ENCODE data around the gene PDPR. TPM values are rescaled to one million over a fixed set of nuclear protein-coding genes. Genes with fewer than 3 reads are reported as not detected.
"Not testable (repeated sequence)": the region's sequence is repeated elsewhere in the genome, so short reads cannot be mapped to it uniquely, and the experiment has no call there.

The PDPR gene
- total RNA-seq (2014; rRNA removed) = 9.4 and 18.9 TPM in 2 replicates
- percentile 73 among the genes with signal in this experiment for Bru-seq, nascent RNA
- BruChase-seq, experiment 1, labeled RNA remaining after a 6-hour chase = percentile 82 among the genes with signal in this experiment
- percentile 78 among the genes with signal in this experiment for BruChase-seq, experiment 2, labeled RNA remaining after a 2-hour chase
- long read RNA-seq, partial matches to known transcripts = 4 of 22 reads
- long read RNA-seq, other reads (novel, unspliced or antisense) = 18 of 22 reads

DNA sequence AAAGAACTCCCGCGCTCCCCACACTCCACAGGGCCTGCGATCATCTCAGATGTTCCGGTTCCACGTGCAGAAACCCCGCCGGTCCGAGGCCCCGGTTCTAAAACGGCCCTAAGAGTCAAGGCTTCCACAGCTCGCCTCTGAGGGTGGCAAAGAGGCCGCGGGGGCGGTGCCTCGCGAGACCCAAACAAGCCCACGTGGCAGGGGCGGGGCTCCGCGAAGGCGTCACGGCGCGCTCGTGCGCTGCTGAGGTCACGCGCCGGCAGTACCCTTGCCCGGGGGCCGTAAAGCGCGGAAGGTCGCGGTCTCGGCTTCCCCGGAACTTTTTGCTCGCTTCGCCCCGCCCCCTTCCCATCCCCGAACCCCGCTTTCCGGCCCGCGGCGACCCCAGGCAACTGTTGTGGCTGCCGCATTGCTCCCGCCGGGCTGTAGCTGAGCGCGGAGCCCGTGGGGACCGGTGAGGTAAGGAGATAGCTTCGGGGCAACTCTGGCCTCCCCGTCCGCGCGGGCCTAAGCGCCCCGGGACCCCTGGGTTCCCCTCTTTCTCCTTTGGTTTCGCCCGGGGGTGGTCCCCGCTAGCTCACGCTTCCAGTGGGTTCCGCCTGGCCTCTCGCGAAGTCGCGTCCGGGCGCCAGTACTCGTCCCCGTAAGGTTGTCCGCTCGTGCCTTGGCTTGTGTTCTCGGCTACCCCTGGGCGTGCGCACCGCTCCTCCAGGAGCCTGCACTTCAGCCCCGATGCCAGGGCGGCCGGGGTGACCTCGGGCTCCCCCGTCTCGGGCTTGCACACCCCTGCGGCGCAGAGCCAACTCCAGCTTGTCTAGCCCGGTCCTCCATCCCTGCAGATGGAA is at the start of gene PDPR:
TSS of gene PDPR (plus strand) at position 351 of the 845 bp plus-strand sequence. CDS start 6,161 bp downstream, outside the sequence.
- H3K36me3 ChIP-seq (ENCODE audit: low read depth, low read length); H3K27me3 ChIP-seq (ENCODE audit: low read length); H3K4me1 ChIP-seq (ENCODE audit: insufficient read depth, low read length); intact Hi-C loops (cut with micrococcal nuclease); H3K79me2 ChIP-seq (ENCODE audit: low read length); H3K9me2 ChIP-seq (replicated peaks; ENCODE audit: low read length); CTCF ChIA-PET; POLR2A ChIA-PET (ENCODE audit: unreplicated experiment); H4K20me1 ChIP-seq (ENCODE audit: low read length); H3K27ac ChIP-seq (ENCODE audit: low read length); H3K9me3 ChIP-seq (ENCODE audit: low read length); H3F3A ChIP-seq (ENCODE audit: low read length, unreplicated experiment): not testable (repeated sequence)
- peak within 1 kb of the TSS; percentile 80 for H2AFZ ChIP-seq (ENCODE audit: low read length)
- DNase-seq = peak; percentile 74
- H3K9ac ChIP-seq (ENCODE audit: low read length) = peak within 1 kb of the TSS; percentile 43
- ATAC-seq = peak; percentile 94
- H3K4me3 ChIP-seq (ENCODE audit: low read length) = peak within 1 kb of the TSS; percentile 77
- peak within 1 kb of the TSS; percentile 79 for H3K4me2 ChIP-seq (ENCODE audit: low read length)
- TSS peak; percentile 46 for BruUV-seq (replicated peaks)

DNA sequence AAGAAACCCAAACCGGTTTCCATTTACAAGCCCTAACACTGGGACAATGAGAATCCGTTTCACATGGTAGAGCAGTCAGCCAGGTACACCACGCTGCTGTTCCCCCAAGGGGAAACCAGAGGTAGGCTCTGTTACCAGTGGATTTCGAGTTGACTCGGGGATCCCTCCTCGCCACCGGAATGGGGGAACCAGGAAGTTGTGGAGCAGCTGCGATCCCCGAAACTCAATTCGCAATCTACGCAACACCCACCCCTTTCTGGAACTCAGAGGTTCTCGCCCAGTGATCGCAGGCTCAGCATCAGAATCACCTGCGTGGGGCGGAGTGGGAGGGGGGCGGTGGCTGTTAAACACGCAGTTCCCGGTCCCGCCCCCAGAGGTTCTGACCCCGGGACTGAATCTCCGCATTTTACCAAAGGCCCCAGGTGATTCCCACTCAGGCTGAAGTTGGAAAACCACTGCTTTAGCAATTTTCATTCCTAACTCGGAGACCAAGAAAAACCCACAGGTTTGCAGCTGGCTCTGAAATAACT is 49.2 kb upstream of the PDPR start:
- H4K20me1 ChIP-seq (ENCODE audit: low read length); H3K9me3 ChIP-seq (ENCODE audit: low read length); H3K27ac ChIP-seq (ENCODE audit: low read length); CTCF ChIA-PET; BruUV-seq (replicated peaks); H3K9me2 ChIP-seq (replicated peaks; ENCODE audit: low read length); H3F3A ChIP-seq (ENCODE audit: low read length, unreplicated experiment); H3K36me3 ChIP-seq (ENCODE audit: low read depth, low read length); H3K4me1 ChIP-seq (ENCODE audit: insufficient read depth, low read length); H3K27me3 ChIP-seq (ENCODE audit: low read length); POLR2A ChIA-PET (ENCODE audit: unreplicated experiment); intact Hi-C loops (cut with micrococcal nuclease): not testable (repeated sequence)
- H3K79me2 ChIP-seq (ENCODE audit: low read length) = peaks cover 26% of the 10 kb centered on the region
- peak; percentile 10 for DNase-seq
- peak overlapping the region; percentile 70 for H3K9ac ChIP-seq (ENCODE audit: low read length)
- H3K4me2 ChIP-seq (ENCODE audit: low read length) = peak overlapping the region; percentile 83
- H2AFZ ChIP-seq (ENCODE audit: low read length) = peak overlapping the region; percentile 57
- ATAC-seq = peak; percentile 30
- peak overlapping the region; percentile 78 for H3K4me3 ChIP-seq (ENCODE audit: low read length)

DNA sequence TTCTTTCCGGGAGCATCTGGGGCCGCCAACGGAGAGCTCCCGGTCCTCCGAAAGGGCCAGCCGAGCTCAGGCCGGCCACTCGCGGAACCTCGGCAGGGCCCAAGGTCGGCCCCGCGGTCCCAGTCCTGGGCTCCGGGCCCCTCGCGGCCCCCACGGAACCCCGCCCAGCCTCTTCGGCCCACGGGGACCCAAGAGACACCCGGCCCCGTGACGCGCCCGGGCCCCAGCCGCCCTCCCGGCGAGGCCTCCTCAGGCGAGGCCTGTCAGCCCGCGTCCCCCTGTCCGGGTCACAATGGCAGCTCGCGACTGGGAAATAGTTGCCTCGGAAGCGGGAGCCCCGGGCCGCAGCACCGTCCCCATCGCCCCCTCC is 48.8 kb upstream of the PDPR start:
- H2AFZ ChIP-seq (ENCODE audit: low read length) = peak overlapping the region; percentile 57
- H3K9me2 ChIP-seq (replicated peaks; ENCODE audit: low read length); H3K27ac ChIP-seq (ENCODE audit: low read length); POLR2A ChIA-PET (ENCODE audit: unreplicated experiment); CTCF ChIA-PET; H3K4me1 ChIP-seq (ENCODE audit: insufficient read depth, low read length); BruUV-seq (replicated peaks); H3K9me3 ChIP-seq (ENCODE audit: low read length); H3F3A ChIP-seq (ENCODE audit: low read length, unreplicated experiment); H3K27me3 ChIP-seq (ENCODE audit: low read length); intact Hi-C loops (cut with micrococcal nuclease); DNase-seq; H3K36me3 ChIP-seq (ENCODE audit: low read depth, low read length); H4K20me1 ChIP-seq (ENCODE audit: low read length): not testable (repeated sequence)
- H3K79me2 ChIP-seq (ENCODE audit: low read length) = peaks cover 26% of the 10 kb centered on the region
- H3K4me3 ChIP-seq (ENCODE audit: low read length) = peak overlapping the region; percentile 78
- peak; percentile 11; the same call in 1 of the 2 replicates for ATAC-seq
- H3K9ac ChIP-seq (ENCODE audit: low read length) = peak overlapping the region; percentile 70
- peak overlapping the region; percentile 83 for H3K4me2 ChIP-seq (ENCODE audit: low read length)

DNA sequence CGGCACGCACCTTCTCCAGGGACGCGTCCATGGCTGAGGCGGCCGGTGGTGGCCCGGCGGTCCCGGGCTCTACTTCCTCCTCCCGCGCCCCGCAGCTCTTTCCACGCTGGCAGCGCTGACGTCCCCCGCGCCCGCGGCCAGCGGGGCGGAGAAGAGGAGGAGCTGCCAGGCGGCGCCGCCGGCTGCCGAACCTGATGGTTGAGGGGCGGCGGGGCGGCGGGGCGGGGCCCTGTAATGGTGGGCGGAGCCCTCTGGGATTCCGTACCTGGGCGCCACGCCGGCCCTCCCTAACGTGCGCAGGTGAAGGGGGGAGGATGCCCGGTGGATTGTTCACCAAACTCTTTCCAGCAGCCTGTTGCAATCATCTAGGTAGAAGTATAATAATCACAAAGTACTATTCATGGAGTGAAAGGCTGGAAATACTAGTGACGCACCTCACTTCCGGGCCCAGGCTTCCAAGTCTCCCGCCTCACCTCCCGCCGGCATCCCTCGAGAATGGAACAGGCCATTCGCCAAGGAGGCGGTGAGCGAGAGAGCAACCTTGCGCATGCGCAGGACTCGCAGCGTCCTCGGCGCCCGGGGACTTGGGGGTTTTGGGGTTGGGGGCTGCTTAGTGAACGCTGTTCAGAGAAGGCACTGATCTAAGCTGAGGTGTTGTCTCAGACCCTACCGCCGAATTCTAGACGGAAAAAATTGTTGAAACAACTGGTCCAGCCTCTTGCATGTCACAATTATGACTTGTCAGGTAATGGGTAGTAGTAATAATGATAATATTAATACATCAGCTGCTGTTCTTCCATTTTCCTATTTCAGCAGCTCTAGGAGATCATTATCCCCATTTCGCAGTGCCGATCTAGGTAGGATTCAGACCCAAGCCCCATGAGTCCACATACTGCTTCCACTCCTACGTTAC is 48.1 kb upstream of the PDPR start:
- Histone ChIP-seq H3K9ac (ENCODE audit: low read length) (peak overlapping the region; percentile 70), H2AFZ (ENCODE audit: low read length) (peak overlapping the region; percentile 55; the same call in 1 of the 2 replicates), H3K79me2 (ENCODE audit: low read length) (peaks cover 26% of the 10 kb centered on the region), H3K4me3 (ENCODE audit: low read length) (peak overlapping the region; percentile 78), H3K4me2 (ENCODE audit: low read length) (peak overlapping the region; percentile 70)
- ATAC-seq (peak; percentile 91), DNase-seq (peak; percentile 80)
- H3F3A ChIP-seq (ENCODE audit: low read length, unreplicated experiment); H3K36me3 ChIP-seq (ENCODE audit: low read depth, low read length); H3K27ac ChIP-seq (ENCODE audit: low read length); CTCF ChIA-PET; H3K4me1 ChIP-seq (ENCODE audit: insufficient read depth, low read length); H3K27me3 ChIP-seq (ENCODE audit: low read length); H4K20me1 ChIP-seq (ENCODE audit: low read length); intact Hi-C loops (cut with micrococcal nuclease); POLR2A ChIA-PET (ENCODE audit: unreplicated experiment); H3K9me3 ChIP-seq (ENCODE audit: low read length); BruUV-seq (replicated peaks); H3K9me2 ChIP-seq (replicated peaks; ENCODE audit: low read length): not testable (repeated sequence)

DNA sequence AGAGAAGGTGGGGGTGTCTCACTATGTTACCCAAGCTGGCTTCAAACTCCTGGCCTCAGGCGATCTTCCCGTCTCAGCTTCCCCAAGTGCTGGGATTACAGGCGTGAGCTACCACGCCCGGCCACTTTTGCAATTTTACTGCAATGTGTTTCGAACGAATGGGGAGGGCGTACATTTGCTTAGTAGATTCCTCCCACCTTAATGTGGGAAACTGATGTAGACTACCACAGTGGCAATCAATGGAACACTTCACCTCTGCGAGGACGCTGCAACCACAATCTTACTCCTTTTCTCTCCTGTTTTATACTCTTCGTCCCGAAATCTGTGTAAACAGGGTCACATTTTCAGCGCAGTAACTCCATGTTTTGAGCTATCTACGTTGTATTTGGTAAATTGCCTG is 47.4 kb upstream of the PDPR start:
- H3K9me3 ChIP-seq (ENCODE audit: low read length); intact Hi-C loops (cut with micrococcal nuclease); H2AFZ ChIP-seq (ENCODE audit: low read length); H3K27me3 ChIP-seq (ENCODE audit: low read length); H3F3A ChIP-seq (ENCODE audit: low read length, unreplicated experiment); H3K27ac ChIP-seq (ENCODE audit: low read length); BruUV-seq (replicated peaks); H4K20me1 ChIP-seq (ENCODE audit: low read length); H3K9ac ChIP-seq (ENCODE audit: low read length); H3K4me1 ChIP-seq (ENCODE audit: insufficient read depth, low read length); POLR2A ChIA-PET (ENCODE audit: unreplicated experiment); H3K9me2 ChIP-seq (replicated peaks; ENCODE audit: low read length); CTCF ChIA-PET; H3K36me3 ChIP-seq (ENCODE audit: low read depth, low read length): not testable (repeated sequence)
- Histone ChIP-seq H3K4me3 (ENCODE audit: low read length) (peak overlapping the region; percentile 48), H3K79me2 (ENCODE audit: low read length) (peaks cover 25% of the 10 kb centered on the region), H3K4me2 (ENCODE audit: low read length) (peak overlapping the region; percentile 48)
- ATAC-seq (0 out of 2 replicates have a peak, but pooled peaks have one; percentile 5), DNase-seq (peak; percentile 1)

DNA sequence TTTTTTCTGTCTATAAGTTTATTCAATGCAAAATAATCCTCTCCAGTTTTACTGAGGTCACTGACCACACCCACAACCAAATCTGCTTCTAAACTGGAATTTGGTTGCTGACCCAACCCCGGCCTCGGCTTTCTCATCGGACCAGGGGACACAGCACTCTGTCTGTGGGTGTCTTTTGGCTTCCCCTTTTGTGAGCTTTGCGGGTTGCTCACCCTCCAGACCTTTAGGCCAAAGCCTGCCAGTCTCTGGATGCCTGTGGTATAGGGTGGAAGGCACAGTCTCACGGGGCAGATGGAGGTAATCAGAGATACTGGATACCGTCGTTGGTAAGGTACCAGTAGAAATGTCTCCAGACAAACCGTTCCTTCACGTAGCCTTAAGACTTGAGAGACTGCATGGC is 35.1 kb upstream of the PDPR start:
- H3K4me2 ChIP-seq (ENCODE audit: low read length); H4K20me1 ChIP-seq (ENCODE audit: low read length); H3K36me3 ChIP-seq (ENCODE audit: low read depth, low read length); CTCF ChIA-PET; ATAC-seq; intact Hi-C loops (cut with micrococcal nuclease); H3F3A ChIP-seq (ENCODE audit: low read length, unreplicated experiment); H3K9me2 ChIP-seq (replicated peaks; ENCODE audit: low read length); H3K79me2 ChIP-seq (ENCODE audit: low read length); H2AFZ ChIP-seq (ENCODE audit: low read length); H3K9me3 ChIP-seq (ENCODE audit: low read length); H3K27me3 ChIP-seq (ENCODE audit: low read length); H3K9ac ChIP-seq (ENCODE audit: low read length); DNase-seq; BruUV-seq (replicated peaks); H3K4me1 ChIP-seq (ENCODE audit: insufficient read depth, low read length); H3K4me3 ChIP-seq (ENCODE audit: low read length); POLR2A ChIA-PET (ENCODE audit: unreplicated experiment); H3K27ac ChIP-seq (ENCODE audit: low read length): not testable (repeated sequence)

All from PC-3 (cell line).